GM21723 (cell line): ENCODE measurements around the gene CAMK1D.
A peak's percentile ranks its signal among the peaks of the same experiment; 100 is the strongest.
"Not testable (repeated sequence)": the region's sequence is repeated elsewhere in the genome, so short reads cannot be mapped to it uniquely, and the experiment has no call there.

Source experiments
- ATAC-seq: cut with Tn5 transposase; IDR thresholded peaks from one replicate; pipeline ENCODE4 v1.9.1; 2021; ENCODE audit warnings: mild to moderate bottlenecking, moderate library complexity; ENCODE audit not compliant: unreplicated experiment

The CAMK1D gene

DNA sequence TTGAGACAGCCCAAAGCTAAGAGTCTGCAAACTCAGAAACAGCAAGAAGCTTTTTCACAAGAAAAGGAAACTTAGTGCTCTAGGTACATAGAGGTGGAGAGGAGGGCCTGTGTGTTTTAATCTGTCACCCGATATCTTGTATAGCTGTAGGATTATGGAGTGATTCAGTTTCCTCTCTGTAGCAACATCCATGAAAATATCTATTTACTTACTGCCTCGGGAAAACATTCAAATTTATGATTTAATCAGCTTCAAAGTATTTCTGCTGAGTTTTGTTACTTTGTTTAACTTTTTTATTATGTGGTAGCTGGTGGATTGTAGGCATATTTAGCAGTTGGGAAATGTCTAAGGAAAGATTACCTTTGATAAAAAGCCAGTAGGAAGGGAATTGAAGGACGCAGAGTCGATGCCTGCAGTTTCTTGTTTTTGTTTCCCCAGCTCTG lies 360.2 kb downstream of the CAMK1D start:
- ATAC-seq: no peak

DNA sequence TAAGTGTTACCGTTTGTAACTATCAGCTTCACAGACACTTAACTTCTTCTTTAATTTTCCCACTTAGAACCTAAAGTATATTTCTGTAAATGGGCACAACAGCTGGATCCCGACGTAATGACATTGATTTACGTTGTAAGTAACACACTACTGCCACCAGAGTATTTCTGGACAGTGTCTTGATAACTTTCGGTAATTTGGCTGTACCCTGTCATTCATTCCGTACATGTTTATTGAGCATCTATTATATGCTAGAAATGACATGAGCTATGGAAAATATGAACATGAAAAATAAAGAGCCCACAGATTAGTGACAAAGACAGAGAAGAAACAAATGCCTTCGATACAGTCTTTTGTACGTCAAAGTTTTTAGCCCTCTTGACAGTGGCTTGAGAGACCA lies 360.8 kb downstream of the CAMK1D start:
- no peak for ATAC-seq

DNA sequence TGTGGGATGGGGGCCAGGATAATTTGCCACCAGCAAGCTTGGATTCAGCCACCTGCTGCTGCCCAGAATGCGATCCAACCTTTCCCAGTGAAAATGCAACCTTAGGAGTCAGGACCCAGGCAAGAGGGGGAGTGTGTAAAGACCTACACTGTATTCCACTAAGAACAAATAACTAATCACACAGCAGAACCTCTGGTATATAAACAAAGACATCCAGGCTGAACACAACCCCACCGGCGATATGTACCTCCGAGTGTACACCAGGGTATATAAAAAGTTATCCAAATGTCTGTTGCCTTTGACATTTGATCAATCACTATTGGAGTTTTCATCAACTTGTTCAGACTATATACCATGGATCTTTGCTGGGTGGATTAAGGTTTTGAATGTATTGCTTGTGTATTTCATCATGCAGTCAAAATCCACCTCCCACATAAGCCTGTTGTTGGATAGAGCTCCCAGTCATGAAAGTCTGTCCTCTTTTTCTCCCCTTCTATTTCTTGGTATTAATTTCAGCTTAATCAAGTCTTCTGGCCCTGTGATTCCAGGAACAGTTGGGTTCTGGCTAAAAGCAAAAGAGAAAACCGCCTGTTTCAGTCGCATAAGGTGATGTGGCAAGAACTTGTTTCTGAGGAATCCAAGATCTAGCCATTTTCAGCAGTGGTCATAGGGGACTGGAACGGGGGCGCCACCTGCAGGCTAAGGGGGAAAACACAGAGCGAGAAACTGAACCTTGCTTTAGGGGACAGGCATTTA lies 361.4 kb downstream of the CAMK1D start:
- ATAC-seq: peak; percentile 80

DNA sequence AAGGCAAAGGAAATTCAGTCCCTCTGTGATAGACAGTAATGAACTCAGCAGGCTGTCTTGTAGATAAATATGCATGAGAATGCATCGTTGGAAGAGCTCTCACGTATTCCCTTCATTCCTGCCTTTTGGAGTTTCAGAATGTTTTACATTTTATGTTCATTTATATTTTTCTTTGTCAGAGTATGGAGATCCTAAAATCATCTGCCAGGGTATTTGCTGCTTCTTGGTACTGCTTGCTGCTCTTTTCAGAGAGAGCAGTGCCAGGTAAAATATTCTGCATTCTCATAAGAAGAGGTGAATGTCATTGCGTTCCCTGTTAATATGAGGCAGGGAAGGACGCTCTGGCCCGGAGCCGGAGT lies 362.0 kb downstream of the CAMK1D start:
- ATAC-seq: no peak

DNA sequence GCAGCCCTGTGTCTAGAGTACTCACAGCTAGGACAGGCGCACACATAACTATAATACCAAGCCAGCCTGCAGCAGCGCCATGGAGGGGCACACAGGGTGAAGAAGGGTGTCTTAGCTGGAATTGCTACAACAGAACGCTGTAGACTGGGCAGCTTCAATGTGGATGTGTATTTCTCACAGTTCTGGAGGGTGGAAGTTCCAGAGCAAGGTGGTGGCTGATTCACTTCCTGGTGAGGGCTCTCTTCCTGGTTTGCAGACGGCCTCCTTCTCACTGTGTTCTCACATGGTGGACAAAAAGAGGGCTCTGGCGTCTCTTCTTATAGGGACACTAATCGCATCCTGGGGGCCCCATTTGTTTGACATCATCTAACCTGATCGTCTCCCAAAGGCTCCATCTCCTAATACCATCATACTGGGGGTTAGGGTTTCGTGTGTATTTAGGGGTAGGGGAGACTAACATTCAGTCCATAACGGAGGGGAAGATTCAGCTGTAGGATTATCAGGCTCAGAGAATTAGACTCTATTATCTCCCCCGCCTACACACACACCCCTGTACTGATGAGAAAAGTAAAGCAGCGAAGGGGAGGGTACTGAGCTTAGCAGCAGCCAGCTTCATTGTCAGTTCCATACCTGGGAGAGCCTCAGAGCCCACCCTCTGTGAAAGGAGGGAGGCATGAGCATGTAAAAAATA lies 363.1 kb downstream of the CAMK1D start:
- ATAC-seq: no peak

DNA sequence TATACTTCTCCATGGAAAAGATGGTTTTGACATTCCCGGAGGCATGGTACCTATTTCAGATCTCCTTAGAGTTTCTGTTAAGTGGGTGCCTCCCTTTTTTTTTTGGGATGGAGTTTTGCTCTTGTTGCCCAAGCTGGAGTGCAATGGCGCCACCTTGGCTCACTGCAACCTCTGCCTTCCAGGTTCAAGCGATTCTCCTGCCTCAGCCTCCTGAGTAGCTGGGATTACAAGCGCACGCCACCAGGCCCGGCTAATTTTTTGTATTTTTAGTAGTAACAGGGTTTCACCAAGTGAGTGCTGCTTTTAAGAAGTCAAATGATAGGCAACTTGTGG lies 363.6 kb downstream of the CAMK1D start:
- ATAC-seq: not testable (repeated sequence)

DNA sequence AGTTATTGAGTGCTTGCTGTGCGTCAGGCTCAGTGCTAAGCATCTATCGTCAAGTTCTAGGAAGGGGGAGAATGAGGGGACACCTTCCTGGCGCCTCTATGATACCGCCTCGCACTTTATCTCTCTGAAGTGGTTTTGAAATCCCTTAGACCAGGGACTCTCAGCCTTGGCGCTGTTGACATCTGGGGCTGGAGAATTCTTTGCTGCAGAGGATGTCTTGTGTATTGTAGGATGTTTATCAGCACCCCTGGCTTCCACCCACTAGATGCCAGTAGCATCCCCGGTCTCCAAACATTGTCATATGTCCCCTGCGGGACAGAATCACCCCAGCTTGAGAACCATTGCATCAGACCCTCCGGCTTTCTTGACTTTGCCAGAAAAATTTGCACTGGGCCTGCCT lies 366.7 kb downstream of the CAMK1D start:
- ATAC-seq: no peak

DNA sequence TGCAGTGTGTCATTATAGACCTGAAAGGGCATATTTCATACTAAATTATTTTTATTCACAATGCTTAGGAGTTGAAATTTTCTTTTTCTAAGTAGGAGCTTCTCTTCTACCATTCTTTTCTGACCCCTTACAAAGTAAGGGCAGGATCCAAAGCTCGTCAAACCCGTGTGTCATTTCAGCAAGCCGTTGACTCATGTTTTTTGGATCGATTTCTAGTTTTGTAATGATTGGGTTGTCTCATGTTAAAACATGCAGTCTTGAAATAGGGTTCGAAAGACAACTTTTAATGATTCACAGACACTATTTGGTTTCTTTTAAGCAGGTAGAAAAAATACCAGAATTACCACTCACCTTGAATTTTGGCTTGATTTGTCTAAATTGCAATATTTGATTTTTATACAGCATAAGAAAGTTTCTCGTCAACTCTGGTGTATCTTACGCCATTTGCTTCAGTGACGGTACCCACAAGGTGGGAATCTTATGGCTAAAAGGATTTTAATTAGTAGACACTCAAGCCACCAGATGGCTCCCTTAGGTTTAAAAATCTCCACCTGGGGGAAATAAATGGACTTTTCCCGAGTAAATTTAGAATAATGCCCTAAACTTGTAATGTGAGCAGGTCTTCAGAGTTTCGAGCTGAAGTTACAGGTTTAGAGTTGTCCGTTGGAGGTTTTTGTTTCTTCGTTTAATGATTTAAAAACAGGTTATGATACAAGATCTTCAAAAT lies 368.8 kb downstream of the CAMK1D start:
- ATAC-seq: no peak

DNA sequence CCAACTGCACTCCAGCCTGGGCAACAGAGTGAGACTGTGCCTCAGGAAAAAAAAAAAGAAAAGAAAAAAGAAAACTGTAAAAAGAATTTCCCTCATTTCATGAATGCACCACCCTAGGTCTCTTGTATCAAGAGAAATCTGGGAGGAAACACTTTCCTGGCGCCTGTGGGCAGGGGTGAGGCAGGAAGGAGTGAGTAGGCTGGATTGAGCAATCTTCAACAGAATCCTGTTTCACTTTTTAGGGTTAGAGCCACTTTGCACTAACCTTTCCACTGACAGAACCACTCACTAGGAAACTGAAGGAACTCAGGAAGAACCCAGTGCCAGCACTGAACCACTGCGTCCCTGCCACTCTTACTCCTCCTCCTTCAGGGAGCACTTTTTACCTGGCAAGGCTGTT lies 370.0 kb downstream of the CAMK1D start:
- ATAC-seq: no peak

DNA sequence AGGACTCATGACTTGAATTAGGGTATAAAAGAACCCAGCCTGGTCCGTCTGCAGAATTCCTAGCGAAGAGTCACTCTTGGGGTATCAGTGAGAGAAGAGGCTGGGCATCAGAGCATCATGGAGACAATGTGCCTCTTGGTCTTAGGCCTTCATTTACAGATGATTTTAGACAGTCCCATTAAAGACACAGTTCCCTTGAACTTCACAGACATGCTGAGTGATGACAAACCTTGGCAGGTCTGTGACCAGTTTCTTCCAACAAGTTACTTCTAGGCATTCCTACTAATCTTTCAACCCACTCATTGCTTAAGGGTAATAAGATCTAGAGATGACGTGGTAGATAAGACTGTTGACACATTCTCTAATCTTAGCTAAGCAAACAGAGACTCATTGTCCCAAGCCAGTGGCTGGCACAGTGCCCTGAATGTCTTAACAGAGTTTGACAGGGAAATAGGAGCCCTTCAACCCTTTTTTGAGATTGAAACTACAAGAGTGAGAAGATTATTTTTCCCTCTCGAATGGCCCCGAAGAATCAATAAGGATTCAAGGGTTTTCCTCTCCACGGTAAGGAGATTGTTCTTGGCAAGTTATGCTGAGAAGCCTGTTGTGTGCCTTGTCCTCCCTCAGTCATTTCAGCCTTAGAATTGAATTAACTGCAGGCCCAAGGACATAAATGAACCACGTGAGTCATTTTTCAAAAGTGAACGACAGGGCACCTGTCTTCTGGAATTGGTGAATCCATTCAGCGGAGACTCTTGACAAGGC lies 371.1 kb downstream of the CAMK1D start:
- ATAC-seq: no peak

DNA sequence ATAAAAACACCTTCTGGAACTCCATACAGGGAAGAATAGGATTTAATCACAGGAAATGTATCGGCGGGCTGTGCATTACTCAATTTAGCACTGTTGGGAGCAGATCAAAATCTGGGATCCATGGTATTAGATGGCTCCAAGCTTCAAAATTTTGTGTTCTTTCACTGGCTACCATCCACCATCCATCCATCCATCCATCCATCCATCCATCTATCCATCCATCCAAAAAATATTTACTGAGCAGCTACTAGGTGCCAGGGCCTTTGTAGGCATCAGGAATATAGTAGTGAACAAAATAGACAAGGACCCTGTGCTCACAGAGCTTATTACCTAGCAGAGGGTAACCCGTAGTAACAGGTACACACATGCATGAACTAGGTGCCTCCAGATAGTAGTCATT lies 372.0 kb downstream of the CAMK1D start:
- ATAC-seq: no peak

DNA sequence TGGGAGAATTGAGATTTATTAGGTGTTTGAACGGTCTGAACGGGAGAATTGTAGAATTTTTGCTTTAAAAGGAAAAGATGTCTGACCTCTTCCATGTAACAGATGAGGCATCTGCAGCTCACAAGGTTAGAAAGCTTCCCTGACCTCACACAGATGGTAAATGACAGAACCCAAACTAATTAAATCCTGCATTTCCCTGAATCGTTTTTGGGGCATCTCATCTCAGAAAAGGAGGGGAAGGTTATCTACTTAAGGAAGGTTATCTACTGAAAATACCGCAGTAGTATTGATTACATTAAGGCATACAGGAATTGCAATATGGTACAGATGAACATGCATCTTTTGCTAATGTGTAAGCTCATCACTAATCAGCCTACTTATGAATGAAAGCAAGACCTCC lies 373.9 kb downstream of the CAMK1D start:
- no peak for ATAC-seq

DNA sequence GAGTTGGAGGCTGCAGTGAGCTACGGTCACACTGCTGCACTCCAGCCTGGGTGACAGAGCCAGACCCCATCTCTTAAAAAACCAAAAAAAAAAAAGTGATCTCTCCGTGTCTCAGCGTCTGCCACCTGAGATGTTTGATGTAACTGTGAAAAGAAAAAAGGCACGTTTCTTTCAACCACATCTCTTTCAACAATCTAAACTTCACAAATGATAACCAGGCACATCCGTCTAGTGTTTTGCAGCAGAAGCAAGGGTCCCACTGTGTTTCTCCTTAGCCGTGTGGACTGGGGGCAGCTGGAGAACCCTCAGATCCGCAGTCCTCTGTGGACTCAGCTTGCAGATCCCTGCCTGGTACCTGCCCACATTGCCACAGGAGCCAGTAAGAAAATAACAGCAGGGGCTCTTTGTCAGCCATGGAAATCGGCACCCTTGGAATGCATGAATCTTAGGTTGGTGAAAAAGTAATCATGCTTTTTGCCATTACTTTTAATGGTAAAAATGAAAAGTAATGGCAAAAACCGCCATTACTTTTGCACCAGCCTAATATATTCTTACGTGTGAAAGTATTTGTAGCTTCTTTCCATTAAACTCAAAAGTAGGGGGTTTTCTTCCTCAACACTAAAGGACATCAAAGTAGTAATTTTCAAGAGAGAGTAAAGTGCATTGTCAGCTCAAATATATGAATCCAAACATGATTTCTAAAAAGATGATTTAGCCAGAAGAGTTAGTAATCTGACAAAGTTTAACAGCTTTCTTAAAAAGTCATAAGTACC lies 375.6 kb downstream of the CAMK1D start:
- ATAC-seq: no peak

DNA sequence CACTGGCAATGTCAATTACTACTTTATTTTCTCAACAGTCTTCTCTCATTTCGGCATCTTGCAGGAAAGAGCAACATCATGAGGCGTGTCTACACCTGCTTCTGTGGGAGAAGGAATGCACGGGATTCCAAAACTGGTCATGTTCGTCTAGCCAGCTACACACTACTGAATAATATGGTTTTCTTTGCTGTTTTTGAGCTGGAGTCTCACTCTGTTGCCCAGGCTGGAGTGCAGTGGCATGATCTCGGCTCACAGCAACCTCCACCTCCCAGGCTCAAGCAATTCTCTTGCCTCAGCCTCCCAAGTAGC lies 376.2 kb downstream of the CAMK1D start:
- not testable (repeated sequence) for ATAC-seq

DNA sequence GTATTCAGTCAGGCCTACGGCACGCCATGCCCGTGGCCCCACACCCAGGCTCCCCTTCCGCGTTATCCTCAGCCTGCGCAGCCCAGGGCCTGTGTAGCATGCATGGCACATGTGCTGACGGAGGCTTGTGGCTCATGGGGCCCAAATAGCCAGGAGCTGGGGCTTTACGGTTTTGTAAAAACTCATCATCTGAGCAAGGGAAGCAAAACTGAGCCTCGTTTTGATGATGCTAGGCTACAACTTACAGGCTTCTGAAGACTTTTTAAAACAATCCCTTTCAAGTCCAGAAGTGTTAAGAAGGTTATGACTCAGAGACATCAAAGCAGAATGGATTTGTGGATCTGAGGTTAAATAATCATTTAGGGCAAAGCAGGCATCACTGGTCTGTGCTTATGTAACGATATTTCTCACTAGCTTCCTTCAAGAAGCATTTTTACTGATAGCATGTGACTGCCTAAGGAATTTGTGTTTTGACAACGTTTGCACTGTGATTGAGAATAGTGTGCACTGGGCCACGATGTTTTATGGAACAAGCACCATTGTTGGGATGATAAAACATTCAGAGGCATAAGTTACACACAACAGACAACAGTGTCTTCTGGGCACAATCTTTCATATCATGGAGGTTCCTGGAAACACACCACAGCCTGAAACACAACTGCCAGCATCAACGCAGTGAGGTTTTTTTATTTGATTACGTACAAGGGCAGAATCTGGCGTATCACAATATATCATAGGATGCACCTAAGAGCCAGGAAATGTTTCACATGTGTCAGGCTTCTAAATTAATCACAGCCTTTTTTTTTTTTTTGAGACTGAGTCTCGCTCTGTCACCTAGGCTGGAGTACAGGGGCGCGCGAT lies 377.9 kb downstream of the CAMK1D start:
- no peak for ATAC-seq

DNA sequence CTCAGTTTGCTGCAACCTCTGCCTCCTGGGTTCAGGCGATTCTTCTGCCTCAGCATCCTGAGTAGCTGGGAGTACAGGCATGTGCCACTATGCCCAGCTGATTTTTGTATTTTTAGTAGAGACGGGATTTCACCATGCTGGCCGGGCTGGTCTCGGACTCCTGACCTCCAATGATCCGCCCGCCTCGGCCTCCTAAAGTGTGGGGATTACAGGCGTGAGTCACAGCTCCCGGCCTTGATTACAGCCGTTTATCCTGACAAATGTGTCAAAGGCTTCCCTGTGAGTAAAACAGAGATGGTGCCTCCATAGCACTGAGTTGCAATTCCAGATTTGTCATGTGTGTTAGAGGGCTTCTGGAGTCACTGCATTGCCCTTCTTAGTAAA lies 378.5 kb downstream of the CAMK1D start:
- ATAC-seq: no peak

DNA sequence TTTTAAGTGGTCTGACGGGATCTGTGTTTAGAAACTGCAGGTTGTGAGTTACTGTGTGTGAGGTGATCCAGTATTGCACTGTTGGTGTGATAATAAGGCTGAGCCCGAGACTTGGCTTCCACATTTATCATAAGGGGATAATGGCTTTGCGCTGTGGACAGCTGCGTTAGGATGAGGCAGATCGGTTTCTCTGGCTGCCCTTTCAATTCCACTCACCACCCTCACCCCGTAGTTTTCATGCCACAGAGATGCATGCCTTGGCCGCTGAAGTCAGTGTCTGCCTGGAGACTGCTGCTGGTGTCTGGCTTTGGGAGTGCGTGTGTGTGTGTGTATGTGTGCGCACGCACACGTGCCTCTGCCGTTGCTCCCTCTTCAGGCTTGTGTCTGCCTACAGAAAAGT lies 379.1 kb downstream of the CAMK1D start:
- ATAC-seq: no peak

DNA sequence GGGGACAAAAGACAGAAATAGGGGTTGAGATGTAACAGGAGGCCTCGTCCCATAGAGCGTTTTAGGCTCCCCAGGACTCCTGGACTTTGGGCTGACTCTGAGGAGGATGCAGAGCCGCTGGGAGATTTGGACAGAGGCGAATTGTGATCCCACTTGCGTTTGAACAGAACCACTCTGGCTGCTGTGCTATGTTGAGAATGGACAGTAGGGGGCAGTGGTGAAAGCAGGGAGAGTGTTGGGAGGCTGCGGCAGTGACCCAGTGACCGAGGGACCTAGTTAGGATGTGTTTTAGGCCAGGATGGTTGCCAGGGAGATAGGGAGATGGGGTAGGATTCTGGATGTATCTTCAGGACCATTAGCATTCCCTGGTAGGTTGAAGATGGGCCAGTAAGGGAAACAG lies 380.5 kb downstream of the CAMK1D start:
- no peak for ATAC-seq

DNA sequence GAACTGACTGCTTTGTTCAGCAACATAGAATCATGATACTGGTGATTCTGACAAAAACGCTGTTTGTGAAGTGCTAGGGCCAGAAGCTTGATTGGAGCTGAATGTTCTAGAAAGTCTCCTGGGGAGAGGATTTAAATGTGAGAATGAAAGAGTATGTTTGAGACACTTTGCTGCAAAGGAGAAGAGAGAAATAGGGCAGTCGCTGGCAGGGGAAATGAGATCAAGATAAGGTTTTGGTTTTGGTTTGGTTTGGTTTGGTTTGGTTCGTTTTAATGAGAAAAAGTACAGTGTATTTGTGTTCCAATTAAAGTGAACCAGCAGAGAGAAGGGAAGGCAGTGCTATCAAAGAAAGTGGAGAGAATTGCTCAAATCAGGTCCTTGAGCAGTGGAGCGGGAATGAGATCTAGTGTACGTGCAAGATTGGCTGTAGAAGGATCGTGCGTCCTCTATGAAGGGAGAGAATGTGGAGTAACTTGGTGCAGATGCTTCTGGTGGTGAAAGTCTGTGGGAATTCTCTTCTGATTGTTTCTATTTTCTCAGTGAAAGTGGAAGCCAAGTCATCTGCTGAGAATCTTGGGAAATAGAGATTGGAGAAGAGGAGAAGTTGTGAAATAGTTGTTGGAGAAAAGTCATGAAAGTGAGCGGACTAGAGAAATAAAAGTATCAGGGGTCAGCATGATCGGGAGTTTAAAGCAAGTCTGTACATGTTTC lies 381.6 kb downstream of the CAMK1D start:
- no peak for ATAC-seq
